K562 (cell line): ENCODE measurements around the gene SYT13.

Source experiments
- CTCF ChIP-seq, 3 experiments: IDR thresholded peaks in 2 of 3; conservative IDR thresholded peaks in 1 of 3; 2 replicates each; pipeline ENCODE4 v1.5.1; 2011 to 2012; ENCODE audit warnings: low read length in 3 of 3, mild to moderate bottlenecking in 3 of 3, control low read depth in 2 of 3, improper control_type of control experiment in 1 of 3, inconsistent platforms in 1 of 3, low read depth in 1 of 3, mixed read lengths in 1 of 3, moderate library complexity in 1 of 3; ENCODE audit not compliant: insufficient read depth in 2 of 3
- NRF1 ChIP-seq, 2 experiments: fragments of 450-650 bp; IDR thresholded peaks in 1 of 2; conservative IDR thresholded peaks in 1 of 2; 2 replicates each; pipeline ENCODE4 v1.6.1; 2014; ENCODE audit warnings: mild to moderate bottlenecking in 2 of 2
- PKNOX1 ChIP-seq: fragments of 450-650 bp; IDR thresholded peaks from 2 replicates; pipeline ENCODE4 v1.6.1; 2016
- SMC3 ChIP-seq: conservative IDR thresholded peaks from 2 replicates; pipeline ENCODE4 v1.6.1; 2011; ENCODE audit warnings: low read depth, low read length, improper control_type of control experiment; ENCODE audit not compliant: insufficient read depth

GRCh38 chr11:45267652-45268299, 18.4 kb downstream of the SYT13 start:
- TF ChIP-seq NRF1 (conservative IDR thresholded peaks at IDR 0.05 in 1 of 2, IDR thresholded peaks at IDR 0.05 in 1 of 2), result no peak
- no peak for TF ChIP-seq CTCF (IDR thresholded peaks at IDR 0.05 in 2 of 3, conservative IDR thresholded peaks at IDR 0.05 in 1 of 3; ENCODE audit: insufficient read depth in 2 of 3, low read depth in 1 of 3, low read length in 3 of 3)
- no peak for TF ChIP-seq SMC3
- TF ChIP-seq PKNOX1, result no peak
